Retinal pigment epithelial cell (primary cell): ENCODE results near the gene INO80C.

Experiments
- DNase-seq: peaks from one replicate; pipeline ENCODE4 v3.0.0-alpha.2; 2010; ENCODE audit warnings: low read depth
- H3K4me3 ChIP-seq: 2 replicates; pipeline ENCODE4 v1.5.1; 2011; ENCODE audit warnings: mild to moderate bottlenecking, low read length, control low read depth, moderate library complexity
- CTCF ChIP-seq: conservative IDR thresholded peaks from 2 replicates; pipeline ENCODE4 v1.5.1; 2011; ENCODE audit warnings: low read depth, low read length, control low read depth, inconsistent platforms

Gene INO80C

GRCh38 chr18:35443434-35443833 is 54.3 kb downstream of the INO80C start:
- no peak for DNase-seq
- H3K4me3 ChIP-seq: no peak overlapping the region
- no peak for TF ChIP-seq CTCF

- peak; percentile 58 for DNase-seq
- no peak for TF ChIP-seq CTCF
- no peak overlapping the region for H3K4me3 ChIP-seq
These were observed 55.1 kb downstream of the INO80C start for GRCh38 chr18:35442701-35443100.

GRCh38 chr18:35441857-35442595 is 55.7 kb downstream of the INO80C start:
- no peak overlapping the region for H3K4me3 ChIP-seq
- peak; percentile 39 for DNase-seq
- peak; percentile 33 for TF ChIP-seq CTCF

GRCh38 chr18:35438480-35439234 is 59.1 kb downstream of the INO80C start:
- peak; percentile 77 for DNase-seq
- no peak overlapping the region for H3K4me3 ChIP-seq
- peak; percentile 5 for TF ChIP-seq CTCF

- no peak for DNase-seq
- no peak for TF ChIP-seq CTCF
- H3K4me3 ChIP-seq: no peak overlapping the region
These were observed 59.9 kb downstream of the INO80C start for GRCh38 chr18:35437836-35438235.

GRCh38 chr18:35436076-35436649 is 61.6 kb downstream of the INO80C start:
- peak; percentile 66 for DNase-seq
- no peak for TF ChIP-seq CTCF
- no peak overlapping the region for H3K4me3 ChIP-seq

- no peak for DNase-seq
- no peak for TF ChIP-seq CTCF
- H3K4me3 ChIP-seq: no peak overlapping the region
These were observed 62.4 kb downstream of the INO80C start for GRCh38 chr18:35435401-35435800.
